ENCODE results near the gene KLHDC10.

KLHDC10 gene

GRCh38 chr7:130069978-130070860 is at the start of gene KLHDC10:
Gene KLHDC10 (plus strand): TSS chr7:130070534. CDS start chr7:130070644, 110 bp downstream.
- peak within 1 kb of the TSS; percentile 97 for H3K4me3 ChIP-seq (replicated peaks; ENCODE audit: low read depth, low read length)
- TF ChIP-seq CTCF (IDR thresholded peaks at IDR 0.05; ENCODE audit: low read depth, low read length, missing control alignments): no peak
- peak; percentile 98 for DNase-seq (ENCODE audit: extremely low read depth, low read depth)

- no peak for TF ChIP-seq CTCF (IDR thresholded peaks at IDR 0.05; ENCODE audit: low read depth, low read length, missing control alignments)
- no peak overlapping the region for H3K4me3 ChIP-seq (replicated peaks; ENCODE audit: low read depth, low read length)
- no peak for DNase-seq (ENCODE audit: extremely low read depth, low read depth)
These were observed 49.1 kb upstream of the KLHDC10 start for GRCh38 chr7:130021105-130021834.

GRCh38 chr7:130022115-130022514 is 48.2 kb upstream of the KLHDC10 start:
- no peak overlapping the region for H3K4me3 ChIP-seq (replicated peaks; ENCODE audit: low read depth, low read length)
- no peak for TF ChIP-seq CTCF (IDR thresholded peaks at IDR 0.05; ENCODE audit: low read depth, low read length, missing control alignments)
- no peak for DNase-seq (ENCODE audit: extremely low read depth, low read depth)

GRCh38 chr7:130022623-130023175 is 47.6 kb upstream of the KLHDC10 start:
- DNase-seq (ENCODE audit: extremely low read depth, low read depth): no peak
- TF ChIP-seq CTCF (IDR thresholded peaks at IDR 0.05; ENCODE audit: low read depth, low read length, missing control alignments): no peak
- no peak overlapping the region for H3K4me3 ChIP-seq (replicated peaks; ENCODE audit: low read depth, low read length)

- TF ChIP-seq CTCF (IDR thresholded peaks at IDR 0.05; ENCODE audit: low read depth, low read length, missing control alignments): no peak
- DNase-seq (ENCODE audit: extremely low read depth, low read depth): no peak
- no peak overlapping the region for H3K4me3 ChIP-seq (replicated peaks; ENCODE audit: low read depth, low read length)
These were observed 45.9 kb upstream of the KLHDC10 start for GRCh38 chr7:130024390-130024789.

GRCh38 chr7:130032698-130033097 is 37.6 kb upstream of the KLHDC10 start:
- no peak overlapping the region for H3K4me3 ChIP-seq (replicated peaks; ENCODE audit: low read depth, low read length)
- TF ChIP-seq CTCF (IDR thresholded peaks at IDR 0.05; ENCODE audit: low read depth, low read length, missing control alignments): no peak
- no peak for DNase-seq (ENCODE audit: extremely low read depth, low read depth)

Measured in HFF-Myc (cell line).